ENCODE results near the gene PLCH1.

GRCh38 chr3:155426524-155427230 is 318.2 kb downstream of the PLCH1 start:
- TF ChIP-seq CTCF (tag by site-specific recombination; IDR thresholded peaks at IDR 0.05) (no peak), ZNF266 (tag by site-specific recombination; IDR thresholded peaks at IDR 0.05; ENCODE audit: low read depth) (no peak), TRIM28 (IDR thresholded peaks at IDR 0.05; ENCODE audit: borderline replicate concordance, low read length) (no peak), ZBTB21 (tag by site-specific recombination; IDR thresholded peaks at IDR 0.05) (no peak), ZNF394 (tag by site-specific recombination; IDR thresholded peaks at IDR 0.05; ENCODE audit: borderline replicate concordance) (no peak), HOXA7 (CRISPR knock-in tag; IDR thresholded peaks at IDR 0.05; ENCODE audit: borderline replicate concordance) (no peak), ZNF561 (tag by site-specific recombination; IDR thresholded peaks at IDR 0.05; ENCODE audit: borderline replicate concordance) (no peak), ZNF48 (tag by site-specific recombination; IDR thresholded peaks at IDR 0.05) (no peak), REST (tag by site-specific recombination; IDR thresholded peaks at IDR 0.05) (no peak), ZNF23 (tag by site-specific recombination; IDR thresholded peaks at IDR 0.05; ENCODE audit: borderline replicate concordance) (no peak), SETDB1 (IDR thresholded peaks at IDR 0.05; ENCODE audit: insufficient read length, low read length) (peak; percentile 75), KLF9 (tag by site-specific recombination; IDR thresholded peaks at IDR 0.05; ENCODE audit: low read depth) (no peak)
